ENCODE data around the gene BSDC1. TPM values are rescaled to one million over a fixed set of nuclear protein-coding genes. Genes with fewer than 3 reads are reported as not detected.

Gene BSDC1
- total RNA-seq: 44.1 and 104 TPM in 2 replicates

GRCh38 chr1:32394141-32394889 lies at the start of gene BSDC1:
Gene BSDC1 (minus strand): TSS chr1:32394441. CDS start chr1:32394414, 27 bp downstream.

DNA sequence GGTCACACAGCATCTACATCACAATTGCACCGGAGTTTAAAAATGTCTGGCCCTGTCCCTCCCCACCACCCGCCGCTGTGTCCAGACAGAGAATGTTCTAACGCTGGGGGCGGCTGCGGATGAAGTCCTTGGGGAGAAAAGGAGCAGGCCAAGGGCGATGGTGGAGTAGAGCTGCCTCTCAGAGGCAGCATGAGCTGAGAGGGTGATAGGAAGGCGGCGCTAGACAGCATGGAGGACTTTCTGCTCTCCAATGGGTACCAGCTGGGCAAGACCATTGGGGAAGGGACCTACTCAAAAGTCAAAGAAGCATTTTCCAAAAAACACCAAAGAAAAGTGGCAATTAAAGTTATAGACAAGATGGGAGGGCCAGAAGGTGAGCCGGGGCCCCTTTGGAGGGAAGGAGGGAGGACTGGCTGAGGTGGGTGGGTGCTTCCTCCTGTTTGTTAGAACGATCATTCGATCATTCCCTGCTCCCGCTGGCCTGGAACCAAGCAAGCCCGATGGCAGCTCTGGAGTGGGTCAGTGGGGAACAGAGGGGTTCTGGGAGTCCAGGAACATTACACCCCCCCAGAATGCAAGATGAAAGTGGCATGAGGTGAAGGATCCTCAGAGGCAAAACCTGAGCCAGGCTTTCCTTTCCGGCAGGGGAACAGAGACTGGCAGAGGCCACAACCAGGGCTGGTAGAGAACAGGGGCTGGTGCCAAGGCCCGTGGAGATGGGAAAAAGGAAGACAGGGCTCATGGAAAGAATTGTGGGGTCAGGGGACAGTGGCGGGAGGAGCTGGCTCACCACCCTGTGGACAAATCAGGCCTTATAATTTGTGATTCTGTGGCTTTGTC lies 31.5 kb downstream of the BSDC1 start, which contains the start of the genes FAM229A and TSSK3:
FAM229A (minus strand) TSS at position 12 of the 840 bp plus-strand sequence. CDS start 394 bp downstream, outside the sequence.
TSSK3 (plus strand) TSS at position 66 of the 840 bp plus-strand sequence; CDS start at position 229, 163 bp downstream.

GRCh38 chr1:32335790-32336590 lies 58.3 kb downstream of the BSDC1 start, which contains the start of gene MARCKSL1:
Gene MARCKSL1 (minus strand): TSS chr1:32336233. CDS start chr1:32336033, 200 bp downstream.

Other genes with a start within 250 kb of the BSDC1 start
- gene TXLNA, start 214.8 kb downstream of the BSDC1 start, total RNA-seq: 58.0 and 63.5 TPM in 2 replicates
- 12.3 and 21.6 TPM in 2 replicates for gene CCDC28B, start 193.8 kb downstream of the BSDC1 start, total RNA-seq
- gene IQCC, start 188.8 kb downstream of the BSDC1 start, total RNA-seq: 0.12 and 0.94 TPM in 2 replicates
- gene DCDC2B, start 185.4 kb downstream of the BSDC1 start, total RNA-seq: not detected in 2 replicates
- gene TMEM234, start 172.1 kb downstream of the BSDC1 start, total RNA-seq: 8.2 and 16.6 TPM in 2 replicates
- 243 and 249 TPM in 2 replicates for gene EIF3I, start 172.0 kb downstream of the BSDC1 start, total RNA-seq
- gene FAM167B, start 147.2 kb downstream of the BSDC1 start, total RNA-seq: 0.68 and 6.1 TPM in 2 replicates
- not detected in 2 replicates for gene LCK, start 143.2 kb downstream of the BSDC1 start, total RNA-seq
- 49.2 and 59.0 TPM in 2 replicates for gene HDAC1, start 102.4 kb downstream of the BSDC1 start, total RNA-seq
- 169 and 485 TPM in 2 replicates for gene MARCKSL1, start 58.2 kb downstream of the BSDC1 start, total RNA-seq
- gene FAM229A, start 32.0 kb downstream of the BSDC1 start, total RNA-seq: 4.9 and 7.4 TPM in 2 replicates
- 0.70 TPM in 1 of 2 replicates, not detected in the other for gene TSSK3, start 31.9 kb downstream of the BSDC1 start, total RNA-seq
- not detected in 2 replicates for gene ZBTB8B, start 70.6 kb upstream of the BSDC1 start, total RNA-seq
- 3.1 and 4.9 TPM in 2 replicates for gene ZBTB8A, start 145.0 kb upstream of the BSDC1 start, total RNA-seq

Measured in pericardium fibroblast (primary cell).